Parathyroid adenoma (tissue), 2 donors: ENCODE measurements around the gene FAM168B.

ENCODE experiments used
- H2AFZ ChIP-seq: fragments of 300-600 bp; sonication (generic); one replicate; pipeline ENCODE4 v1.7.0; 2017; ENCODE audit warnings: antibody characterized with exemption, mild to moderate bottlenecking
- H3K27ac ChIP-seq: fragments of 300-600 bp; sonication (generic); one replicate; pipeline ENCODE4 v1.7.0; 2017
- H3K27me3 ChIP-seq: fragments of 300-600 bp; sonication (generic); one replicate; pipeline ENCODE4 v1.7.0; 2017; ENCODE audit warnings: low read length; ENCODE audit not compliant: control insufficient read depth, insufficient read depth
- H3K36me3 ChIP-seq: fragments of 300-600 bp; sonication (generic); one replicate; pipeline ENCODE4 v1.7.0; 2017; ENCODE audit warnings: low read length; ENCODE audit not compliant: control insufficient read depth, insufficient read depth
- H3K4me1 ChIP-seq: fragments of 300-600 bp; sonication (generic); one replicate; pipeline ENCODE4 v1.7.0; 2017; ENCODE audit warnings: control low read depth
- H3K4me2 ChIP-seq: fragments of 300-600 bp; sonication (generic); one replicate; pipeline ENCODE4 v1.7.0; 2017; ENCODE audit warnings: low read length
- H3K4me3 ChIP-seq: fragments of 300-600 bp; sonication (generic); one replicate; pipeline ENCODE4 v1.7.0; 2017; ENCODE audit warnings: low read depth, low read length
- H3K79me2 ChIP-seq: fragments of 300-600 bp; sonication (generic); one replicate; pipeline ENCODE4 v1.7.0; 2017; ENCODE audit warnings: control low read depth
- H3K9ac ChIP-seq: fragments of 300-600 bp; sonication (generic); one replicate; pipeline ENCODE4 v1.7.0; 2017; ENCODE audit warnings: mild to moderate bottlenecking
- H3K9me3 ChIP-seq: fragments of 300-600 bp; sonication (generic); one replicate; pipeline ENCODE4 v1.7.0; 2017; ENCODE audit warnings: low read length; ENCODE audit not compliant: control insufficient read depth
- TF ChIP-seq, protein P1 (sequence below): fragments of 300-600 bp; sonication (generic); IDR thresholded peaks from one replicate; pipeline ENCODE4 v1.7.0; 2017; ENCODE audit warnings: antibody characterized with exemption, mild to moderate bottlenecking
- donor health status: primary hyperparathyroidism.

FAM168B gene

DNA sequence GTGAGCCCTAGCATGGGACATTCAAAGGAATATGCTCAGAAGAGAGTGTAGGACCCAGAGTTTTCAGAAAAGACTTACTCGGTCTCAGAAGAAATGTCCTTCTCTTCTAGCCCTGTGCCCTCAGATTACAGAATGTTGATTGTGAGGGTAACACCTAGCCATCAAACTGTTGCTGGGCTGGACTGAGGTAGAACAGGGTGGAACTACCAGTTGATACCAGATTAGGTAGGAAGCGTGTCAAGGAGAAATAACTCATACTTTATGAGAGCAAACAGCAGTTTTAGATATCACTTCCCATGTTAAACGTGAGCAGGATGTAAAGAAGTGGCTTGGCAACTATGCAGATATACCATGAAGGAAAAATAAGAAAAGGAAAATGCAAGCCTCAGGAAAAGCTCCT, 34.7 kb upstream of the FAM168B start:
- Histone ChIP-seq H3K4me2 (no peak overlapping the region), H2AFZ (no peak overlapping the region), H3K9me3 (no peaks in the 10 kb centered on the region), H3K4me3 (no peak overlapping the region), H3K36me3 (no peaks in the 10 kb centered on the region), H3K9ac (no peak overlapping the region), H3K4me1 (peaks cover 5% of the 10 kb centered on the region), H3K79me2 (peaks cover 3% of the 10 kb centered on the region), H3K27me3 (no peaks in the 10 kb centered on the region), H3K27ac (no peak overlapping the region)
- TF ChIP-seq, protein P1, sequence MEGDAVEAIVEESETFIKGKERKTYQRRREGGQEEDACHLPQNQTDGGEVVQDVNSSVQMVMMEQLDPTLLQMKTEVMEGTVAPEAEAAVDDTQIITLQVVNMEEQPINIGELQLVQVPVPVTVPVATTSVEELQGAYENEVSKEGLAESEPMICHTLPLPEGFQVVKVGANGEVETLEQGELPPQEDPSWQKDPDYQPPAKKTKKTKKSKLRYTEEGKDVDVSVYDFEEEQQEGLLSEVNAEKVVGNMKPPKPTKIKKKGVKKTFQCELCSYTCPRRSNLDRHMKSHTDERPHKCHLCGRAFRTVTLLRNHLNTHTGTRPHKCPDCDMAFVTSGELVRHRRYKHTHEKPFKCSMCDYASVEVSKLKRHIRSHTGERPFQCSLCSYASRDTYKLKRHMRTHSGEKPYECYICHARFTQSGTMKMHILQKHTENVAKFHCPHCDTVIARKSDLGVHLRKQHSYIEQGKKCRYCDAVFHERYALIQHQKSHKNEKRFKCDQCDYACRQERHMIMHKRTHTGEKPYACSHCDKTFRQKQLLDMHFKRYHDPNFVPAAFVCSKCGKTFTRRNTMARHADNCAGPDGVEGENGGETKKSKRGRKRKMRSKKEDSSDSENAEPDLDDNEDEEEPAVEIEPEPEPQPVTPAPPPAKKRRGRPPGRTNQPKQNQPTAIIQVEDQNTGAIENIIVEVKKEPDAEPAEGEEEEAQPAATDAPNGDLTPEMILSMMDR, result no peak

DNA sequence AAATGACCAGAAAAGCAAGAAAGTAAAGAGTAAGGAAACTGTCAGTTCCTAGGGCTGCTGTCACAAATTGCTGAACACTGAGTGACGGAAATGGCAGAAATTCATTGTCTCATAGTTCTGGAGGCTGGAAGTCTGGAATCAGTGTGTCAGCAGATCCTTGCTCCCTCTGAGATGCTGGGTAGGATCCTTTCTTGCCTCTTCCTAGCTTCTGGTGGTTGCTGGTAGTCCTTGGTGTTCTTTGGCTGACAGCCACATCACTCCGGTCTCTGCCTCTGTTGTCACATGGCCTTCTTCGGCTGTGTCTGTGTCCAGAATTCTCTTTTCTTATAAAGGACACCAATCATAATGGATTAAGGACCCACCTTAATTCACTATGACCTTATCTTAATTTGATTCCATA, 33.8 kb upstream of the FAM168B start:
- Histone ChIP-seq H3K9ac (no peak overlapping the region), H3K79me2 (peaks cover 7% of the 10 kb centered on the region), H2AFZ (no peak overlapping the region), H3K9me3 (no peaks in the 10 kb centered on the region), H3K4me3 (no peak overlapping the region), H3K27me3 (no peaks in the 10 kb centered on the region), H3K4me2 (no peak overlapping the region), H3K4me1 (peaks cover 5% of the 10 kb centered on the region), H3K36me3 (no peaks in the 10 kb centered on the region), H3K27ac (no peak overlapping the region)
- TF ChIP-seq, protein P1, result no peak

DNA sequence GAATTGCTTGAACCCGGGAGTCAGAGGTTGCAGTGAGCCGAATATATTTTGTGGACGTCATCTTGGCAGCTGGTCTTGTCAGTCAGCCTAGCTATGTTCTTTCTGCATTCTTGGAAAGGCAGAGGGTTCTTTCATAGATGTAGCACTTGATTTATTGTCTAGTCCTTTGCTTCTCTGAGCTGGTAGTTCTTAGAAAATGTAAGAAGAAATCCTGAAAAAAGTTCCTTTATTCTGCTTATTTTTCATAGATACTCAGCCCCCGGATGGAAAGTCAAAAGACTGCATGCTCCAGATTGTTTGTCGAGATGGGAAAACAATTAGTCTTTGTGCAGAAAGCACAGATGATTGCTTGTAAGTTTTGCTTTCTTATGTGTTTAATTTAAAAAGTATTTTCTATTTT, 33.2 kb upstream of the FAM168B start:
- no peak overlapping the region for H3K9ac ChIP-seq
- no peak overlapping the region for H3K4me2 ChIP-seq
- peaks cover 9% of the 10 kb centered on the region for H3K79me2 ChIP-seq
- no peaks in the 10 kb centered on the region for H3K9me3 ChIP-seq
- H3K4me1 ChIP-seq, result peaks cover 5% of the 10 kb centered on the region
- no peak overlapping the region for H3K4me3 ChIP-seq
- H3K27ac ChIP-seq, result no peak overlapping the region
- TF ChIP-seq, protein P1, result no peak
- no peak overlapping the region for H2AFZ ChIP-seq
- no peaks in the 10 kb centered on the region for H3K36me3 ChIP-seq
- no peaks in the 10 kb centered on the region for H3K27me3 ChIP-seq

DNA sequence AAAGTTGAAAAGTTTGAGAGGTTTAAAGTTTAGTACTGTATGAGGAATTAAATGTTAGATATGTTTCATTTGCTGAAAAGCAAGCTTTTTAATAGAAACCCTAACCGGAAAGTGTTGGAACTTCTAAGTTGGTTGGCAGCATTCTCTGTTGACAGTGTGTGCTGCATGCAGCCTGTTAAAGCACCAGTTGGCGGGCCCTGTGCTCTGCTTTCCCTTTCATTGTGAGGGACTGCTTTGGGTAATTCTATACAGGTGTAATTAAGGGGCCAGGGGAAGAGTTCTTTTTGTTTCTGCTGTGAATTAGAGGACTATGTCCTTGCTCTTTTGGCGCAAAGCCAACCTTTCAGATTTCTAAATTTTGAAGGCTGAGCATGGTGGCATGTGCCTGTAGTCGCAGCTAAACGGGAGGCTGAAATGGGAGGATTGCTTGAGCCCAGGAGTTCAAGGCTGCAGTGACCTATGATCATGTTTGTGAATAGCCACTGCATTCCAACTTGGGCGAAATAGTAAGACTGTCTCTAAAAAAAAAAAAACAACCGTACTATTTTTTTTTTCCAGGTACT, 32.0 kb upstream of the FAM168B start:
- H3K9ac ChIP-seq, result no peak overlapping the region
- TF ChIP-seq, protein P1, result no peak
- no peaks in the 10 kb centered on the region for H3K4me1 ChIP-seq
- H3K27me3 ChIP-seq, result no peaks in the 10 kb centered on the region
- no peaks in the 10 kb centered on the region for H3K36me3 ChIP-seq
- no peak overlapping the region for H3K27ac ChIP-seq
- no peak overlapping the region for H2AFZ ChIP-seq
- H3K4me2 ChIP-seq, result no peak overlapping the region
- no peak overlapping the region for H3K4me3 ChIP-seq
- peaks cover 11% of the 10 kb centered on the region for H3K79me2 ChIP-seq
- no peaks in the 10 kb centered on the region for H3K9me3 ChIP-seq

DNA sequence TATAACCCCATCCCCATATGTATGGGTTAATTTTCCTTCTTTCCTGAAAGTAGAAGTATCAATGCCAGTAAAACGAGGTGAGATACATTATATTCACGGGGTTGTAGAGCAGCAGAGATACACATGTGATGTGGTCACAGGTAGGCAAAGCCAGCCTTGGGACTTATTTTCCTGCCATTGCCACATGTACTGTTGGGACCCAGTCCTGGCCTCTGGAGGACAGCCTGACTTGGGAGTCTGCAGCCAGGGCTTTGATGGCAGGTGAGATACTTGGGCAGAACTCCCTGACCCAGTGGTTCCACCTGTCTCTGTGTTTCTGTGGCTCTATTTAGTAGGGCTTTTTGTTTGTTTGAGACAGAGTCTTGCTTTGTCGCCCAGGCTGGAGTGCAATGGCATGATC, 29.9 kb upstream of the FAM168B start:
- no peak overlapping the region for H3K4me3 ChIP-seq
- H2AFZ ChIP-seq, result no peak overlapping the region
- no peak overlapping the region for H3K4me2 ChIP-seq
- H3K27ac ChIP-seq, result no peak overlapping the region
- H3K9me3 ChIP-seq, result no peaks in the 10 kb centered on the region
- H3K4me1 ChIP-seq, result no peaks in the 10 kb centered on the region
- H3K9ac ChIP-seq, result no peak overlapping the region
- no peaks in the 10 kb centered on the region for H3K27me3 ChIP-seq
- TF ChIP-seq, protein P1, result no peak
- H3K79me2 ChIP-seq, result peaks cover 17% of the 10 kb centered on the region
- no peaks in the 10 kb centered on the region for H3K36me3 ChIP-seq
